ENCODE measurements around the gene IKZF2. TPM values are rescaled to one million over a fixed set of nuclear protein-coding genes. Genes with fewer than 3 reads are reported as not detected.

IKZF2 gene
- total and polyA plus RNA-seq, 2 experiments from 2014 or later = 2.6 to 10.1 TPM

DNA sequence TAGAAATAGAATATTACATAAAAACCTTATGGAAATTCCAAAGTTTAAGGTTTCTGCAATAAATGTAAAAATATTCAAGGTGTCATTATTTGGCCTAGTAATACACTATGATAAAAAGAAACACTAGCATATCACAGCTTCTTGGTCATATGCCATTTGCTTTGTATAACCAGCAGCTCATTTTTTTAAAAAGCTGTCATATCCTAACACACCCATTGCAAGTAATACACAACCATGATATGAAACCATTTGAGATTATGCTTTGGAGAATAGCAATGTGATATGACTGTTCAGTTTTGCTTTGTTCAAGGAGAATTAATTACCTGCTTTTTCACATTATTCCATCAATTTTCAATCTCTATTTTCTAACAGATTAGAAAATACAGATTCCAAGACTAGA, 149.0 kb downstream of the IKZF2 start:
- Histone ChIP-seq H3F3A (replicated peaks; ENCODE audit: low read depth) (no peaks in the 10 kb centered on the region), H3K27ac (ENCODE audit: low read depth) (no peak overlapping the region), H3K4me3 (no peak overlapping the region), H3K27me3 (ENCODE audit: insufficient read depth) (no peaks in the 10 kb centered on the region), H3K4me2 (no peak overlapping the region), H4K20me1 (replicated peaks; ENCODE audit: insufficient read depth) (no peaks in the 10 kb centered on the region), H3K36me3 (ENCODE audit: insufficient read depth) (no peaks in the 10 kb centered on the region), H3K4me1 (ENCODE audit: insufficient read depth) (peaks cover 3% of the 10 kb centered on the region; the same call in 1 of the 2 replicates), H3K9me2 (ENCODE audit: insufficient read depth) (no peaks in the 10 kb centered on the region), H2AFZ (no peak overlapping the region), H3K79me2 (replicated peaks; ENCODE audit: insufficient read depth) (no peaks in the 10 kb centered on the region)
- H3K9me3 Mint-ChIP-seq = no peaks in the 10 kb centered on the region
- DNase-seq (ENCODE audit: low spot score) (no peak), ATAC-seq (no peak)
- H3K4me1 Mint-ChIP-seq = peaks cover 10% of the 10 kb centered on the region; the same call in 2 of the 3 replicates
- TF ChIP-seq EZH2phosphoT487 (IDR thresholded peaks at IDR 0.05; ENCODE audit: unreplicated experiment) (no peak), STAT1 (IDR thresholded peaks at IDR 0.05; ENCODE audit: unreplicated experiment) (no peak), POLR2AphosphoS5 (IDR thresholded peaks at IDR 0.05; ENCODE audit: low read depth) (no peak), JUNB (IDR thresholded peaks at IDR 0.05; ENCODE audit: unreplicated experiment) (no peak), EZH2 (IDR thresholded peaks at IDR 0.05; ENCODE audit: low read depth, unreplicated experiment) (no peak), ZNF331 (CRISPR knock-in tag; IDR thresholded peaks at IDR 0.05; ENCODE audit: low read depth) (no peak), ZNF114 (CRISPR knock-in tag; IDR thresholded peaks at IDR 0.05) (no peak), CREB1 (CRISPR knock-in tag; IDR thresholded peaks at IDR 0.05; ENCODE audit: low read depth) (no peak), NANOG (IDR thresholded peaks at IDR 0.05; ENCODE audit: borderline replicate concordance) (no peak)
- TF ChIP-seq, protein P1, sequence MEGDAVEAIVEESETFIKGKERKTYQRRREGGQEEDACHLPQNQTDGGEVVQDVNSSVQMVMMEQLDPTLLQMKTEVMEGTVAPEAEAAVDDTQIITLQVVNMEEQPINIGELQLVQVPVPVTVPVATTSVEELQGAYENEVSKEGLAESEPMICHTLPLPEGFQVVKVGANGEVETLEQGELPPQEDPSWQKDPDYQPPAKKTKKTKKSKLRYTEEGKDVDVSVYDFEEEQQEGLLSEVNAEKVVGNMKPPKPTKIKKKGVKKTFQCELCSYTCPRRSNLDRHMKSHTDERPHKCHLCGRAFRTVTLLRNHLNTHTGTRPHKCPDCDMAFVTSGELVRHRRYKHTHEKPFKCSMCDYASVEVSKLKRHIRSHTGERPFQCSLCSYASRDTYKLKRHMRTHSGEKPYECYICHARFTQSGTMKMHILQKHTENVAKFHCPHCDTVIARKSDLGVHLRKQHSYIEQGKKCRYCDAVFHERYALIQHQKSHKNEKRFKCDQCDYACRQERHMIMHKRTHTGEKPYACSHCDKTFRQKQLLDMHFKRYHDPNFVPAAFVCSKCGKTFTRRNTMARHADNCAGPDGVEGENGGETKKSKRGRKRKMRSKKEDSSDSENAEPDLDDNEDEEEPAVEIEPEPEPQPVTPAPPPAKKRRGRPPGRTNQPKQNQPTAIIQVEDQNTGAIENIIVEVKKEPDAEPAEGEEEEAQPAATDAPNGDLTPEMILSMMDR (conservative IDR thresholded peaks at IDR 0.05; ENCODE audit: low read depth in 2 of 2) = no peak
- TF ChIP-seq, protein P2, sequence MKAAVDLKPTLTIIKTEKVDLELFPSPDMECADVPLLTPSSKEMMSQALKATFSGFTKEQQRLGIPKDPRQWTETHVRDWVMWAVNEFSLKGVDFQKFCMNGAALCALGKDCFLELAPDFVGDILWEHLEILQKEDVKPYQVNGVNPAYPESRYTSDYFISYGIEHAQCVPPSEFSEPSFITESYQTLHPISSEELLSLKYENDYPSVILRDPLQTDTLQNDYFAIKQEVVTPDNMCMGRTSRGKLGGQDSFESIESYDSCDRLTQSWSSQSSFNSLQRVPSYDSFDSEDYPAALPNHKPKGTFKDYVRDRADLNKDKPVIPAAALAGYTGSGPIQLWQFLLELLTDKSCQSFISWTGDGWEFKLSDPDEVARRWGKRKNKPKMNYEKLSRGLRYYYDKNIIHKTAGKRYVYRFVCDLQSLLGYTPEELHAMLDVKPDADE (IDR thresholded peaks at IDR 0.05) = no peak
- TF ChIP-seq, protein P3, sequence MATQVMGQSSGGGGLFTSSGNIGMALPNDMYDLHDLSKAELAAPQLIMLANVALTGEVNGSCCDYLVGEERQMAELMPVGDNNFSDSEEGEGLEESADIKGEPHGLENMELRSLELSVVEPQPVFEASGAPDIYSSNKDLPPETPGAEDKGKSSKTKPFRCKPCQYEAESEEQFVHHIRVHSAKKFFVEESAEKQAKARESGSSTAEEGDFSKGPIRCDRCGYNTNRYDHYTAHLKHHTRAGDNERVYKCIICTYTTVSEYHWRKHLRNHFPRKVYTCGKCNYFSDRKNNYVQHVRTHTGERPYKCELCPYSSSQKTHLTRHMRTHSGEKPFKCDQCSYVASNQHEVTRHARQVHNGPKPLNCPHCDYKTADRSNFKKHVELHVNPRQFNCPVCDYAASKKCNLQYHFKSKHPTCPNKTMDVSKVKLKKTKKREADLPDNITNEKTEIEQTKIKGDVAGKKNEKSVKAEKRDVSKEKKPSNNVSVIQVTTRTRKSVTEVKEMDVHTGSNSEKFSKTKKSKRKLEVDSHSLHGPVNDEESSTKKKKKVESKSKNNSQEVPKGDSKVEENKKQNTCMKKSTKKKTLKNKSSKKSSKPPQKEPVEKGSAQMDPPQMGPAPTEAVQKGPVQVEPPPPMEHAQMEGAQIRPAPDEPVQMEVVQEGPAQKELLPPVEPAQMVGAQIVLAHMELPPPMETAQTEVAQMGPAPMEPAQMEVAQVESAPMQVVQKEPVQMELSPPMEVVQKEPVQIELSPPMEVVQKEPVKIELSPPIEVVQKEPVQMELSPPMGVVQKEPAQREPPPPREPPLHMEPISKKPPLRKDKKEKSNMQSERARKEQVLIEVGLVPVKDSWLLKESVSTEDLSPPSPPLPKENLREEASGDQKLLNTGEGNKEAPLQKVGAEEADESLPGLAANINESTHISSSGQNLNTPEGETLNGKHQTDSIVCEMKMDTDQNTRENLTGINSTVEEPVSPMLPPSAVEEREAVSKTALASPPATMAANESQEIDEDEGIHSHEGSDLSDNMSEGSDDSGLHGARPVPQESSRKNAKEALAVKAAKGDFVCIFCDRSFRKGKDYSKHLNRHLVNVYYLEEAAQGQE (IDR thresholded peaks at IDR 0.05; ENCODE audit: unreplicated experiment) = no peak
- TF ChIP-seq, protein P4, sequence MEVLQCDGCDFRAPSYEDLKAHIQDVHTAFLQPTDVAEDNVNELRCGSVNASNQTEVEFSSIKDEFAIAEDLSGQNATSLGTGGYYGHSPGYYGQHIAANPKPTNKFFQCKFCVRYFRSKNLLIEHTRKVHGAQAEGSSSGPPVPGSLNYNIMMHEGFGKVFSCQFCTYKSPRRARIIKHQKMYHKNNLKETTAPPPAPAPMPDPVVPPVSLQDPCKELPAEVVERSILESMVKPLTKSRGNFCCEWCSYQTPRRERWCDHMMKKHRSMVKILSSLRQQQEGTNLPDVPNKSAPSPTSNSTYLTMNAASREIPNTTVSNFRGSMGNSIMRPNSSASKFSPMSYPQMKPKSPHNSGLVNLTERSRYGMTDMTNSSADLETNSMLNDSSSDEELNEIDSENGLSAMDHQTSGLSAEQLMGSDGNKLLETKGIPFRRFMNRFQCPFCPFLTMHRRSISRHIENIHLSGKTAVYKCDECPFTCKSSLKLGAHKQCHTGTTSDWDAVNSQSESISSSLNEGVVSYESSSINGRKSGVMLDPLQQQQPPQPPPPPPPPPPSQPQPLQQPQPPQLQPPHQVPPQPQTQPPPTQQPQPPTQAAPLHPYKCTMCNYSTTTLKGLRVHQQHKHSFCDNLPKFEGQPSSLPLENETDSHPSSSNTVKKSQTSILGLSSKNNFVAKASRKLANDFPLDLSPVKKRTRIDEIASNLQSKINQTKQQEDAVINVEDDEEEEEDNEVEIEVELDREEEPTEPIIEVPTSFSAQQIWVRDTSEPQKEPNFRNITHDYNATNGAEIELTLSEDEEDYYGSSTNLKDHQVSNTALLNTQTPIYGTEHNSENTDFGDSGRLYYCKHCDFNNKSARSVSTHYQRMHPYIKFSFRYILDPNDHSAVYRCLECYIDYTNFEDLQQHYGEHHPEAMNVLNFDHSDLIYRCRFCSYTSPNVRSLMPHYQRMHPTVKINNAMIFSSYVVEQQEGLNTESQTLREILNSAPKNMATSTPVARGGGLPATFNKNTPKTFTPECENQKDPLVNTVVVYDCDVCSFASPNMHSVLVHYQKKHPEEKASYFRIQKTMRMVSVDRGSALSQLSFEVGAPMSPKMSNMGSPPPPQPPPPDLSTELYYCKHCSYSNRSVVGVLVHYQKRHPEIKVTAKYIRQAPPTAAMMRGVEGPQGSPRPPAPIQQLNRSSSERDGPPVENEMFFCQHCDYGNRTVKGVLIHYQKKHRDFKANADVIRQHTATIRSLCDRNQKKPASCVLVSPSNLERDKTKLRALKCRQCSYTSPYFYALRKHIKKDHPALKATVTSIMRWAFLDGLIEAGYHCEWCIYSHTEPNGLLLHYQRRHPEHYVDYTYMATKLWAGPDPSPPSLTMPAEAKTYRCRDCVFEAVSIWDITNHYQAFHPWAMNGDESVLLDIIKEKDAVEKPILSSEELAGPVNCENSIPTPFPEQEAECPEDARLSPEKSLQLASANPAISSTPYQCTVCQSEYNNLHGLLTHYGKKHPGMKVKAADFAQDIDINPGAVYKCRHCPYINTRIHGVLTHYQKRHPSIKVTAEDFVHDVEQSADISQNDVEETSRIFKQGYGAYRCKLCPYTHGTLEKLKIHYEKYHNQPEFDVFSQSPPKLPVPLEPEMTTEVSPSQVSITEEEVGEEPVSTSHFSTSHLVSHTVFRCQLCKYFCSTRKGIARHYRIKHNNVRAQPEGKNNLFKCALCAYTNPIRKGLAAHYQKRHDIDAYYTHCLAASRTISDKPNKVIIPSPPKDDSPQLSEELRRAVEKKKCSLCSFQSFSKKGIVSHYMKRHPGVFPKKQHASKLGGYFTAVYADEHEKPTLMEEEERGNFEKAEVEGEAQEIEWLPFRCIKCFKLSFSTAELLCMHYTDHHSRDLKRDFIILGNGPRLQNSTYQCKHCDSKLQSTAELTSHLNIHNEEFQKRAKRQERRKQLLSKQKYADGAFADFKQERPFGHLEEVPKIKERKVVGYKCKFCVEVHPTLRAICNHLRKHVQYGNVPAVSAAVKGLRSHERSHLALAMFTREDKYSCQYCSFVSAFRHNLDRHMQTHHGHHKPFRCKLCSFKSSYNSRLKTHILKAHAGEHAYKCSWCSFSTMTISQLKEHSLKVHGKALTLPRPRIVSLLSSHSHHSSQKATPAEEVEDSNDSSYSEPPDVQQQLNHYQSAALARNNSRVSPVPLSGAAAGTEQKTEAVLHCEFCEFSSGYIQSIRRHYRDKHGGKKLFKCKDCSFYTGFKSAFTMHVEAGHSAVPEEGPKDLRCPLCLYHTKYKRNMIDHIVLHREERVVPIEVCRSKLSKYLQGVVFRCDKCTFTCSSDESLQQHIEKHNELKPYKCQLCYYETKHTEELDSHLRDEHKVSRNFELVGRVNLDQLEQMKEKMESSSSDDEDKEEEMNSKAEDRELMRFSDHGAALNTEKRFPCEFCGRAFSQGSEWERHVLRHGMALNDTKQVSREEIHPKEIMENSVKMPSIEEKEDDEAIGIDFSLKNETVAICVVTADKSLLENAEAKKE (CRISPR knock-in tag; IDR thresholded peaks at IDR 0.05) = no peak
- no peaks in the 10 kb centered on the region for H3K36me3 Mint-ChIP-seq (ENCODE audit: low read depth)
- no peak overlapping the region for H3K4me3 Mint-ChIP-seq
- no peak overlapping the region for H3K27ac Mint-ChIP-seq
- no peaks in the 10 kb centered on the region for H3K27me3 Mint-ChIP-seq (ENCODE audit: insufficient read depth, low read depth, poor library complexity)
